Stomach (tissue), 4 donors: ENCODE results near the gene LHFPL3.

Source experiments
- POLR2A ChIP-seq, 4 donors: fragments of 450-650 bp; IDR thresholded peaks; one replicate each; pipeline ENCODE4 v1.6.1; 2016; ENCODE audit warnings: antibody characterized with exemption in 4 of 4, control low read depth in 2 of 4, mild to moderate bottlenecking in 1 of 4, moderate library complexity in 1 of 4
- TF ChIP-seq, protein P1 (sequence below), 7 experiments: fragments of 450-650 bp in 4 of 7; fragments of 200-600 bp in 3 of 7; sonication (generic) in 3 of 7; IDR thresholded peaks; one replicate each; pipeline ENCODE4 v1.5.1; 2016 to 2019; ENCODE audit warnings: antibody characterized with exemption in 7 of 7, control low read depth in 2 of 7, mild to moderate bottlenecking in 1 of 7

GRCh38 chr7:104640506-104640905 is 312.1 kb downstream of the LHFPL3 start:
- TF ChIP-seq, protein P1, sequence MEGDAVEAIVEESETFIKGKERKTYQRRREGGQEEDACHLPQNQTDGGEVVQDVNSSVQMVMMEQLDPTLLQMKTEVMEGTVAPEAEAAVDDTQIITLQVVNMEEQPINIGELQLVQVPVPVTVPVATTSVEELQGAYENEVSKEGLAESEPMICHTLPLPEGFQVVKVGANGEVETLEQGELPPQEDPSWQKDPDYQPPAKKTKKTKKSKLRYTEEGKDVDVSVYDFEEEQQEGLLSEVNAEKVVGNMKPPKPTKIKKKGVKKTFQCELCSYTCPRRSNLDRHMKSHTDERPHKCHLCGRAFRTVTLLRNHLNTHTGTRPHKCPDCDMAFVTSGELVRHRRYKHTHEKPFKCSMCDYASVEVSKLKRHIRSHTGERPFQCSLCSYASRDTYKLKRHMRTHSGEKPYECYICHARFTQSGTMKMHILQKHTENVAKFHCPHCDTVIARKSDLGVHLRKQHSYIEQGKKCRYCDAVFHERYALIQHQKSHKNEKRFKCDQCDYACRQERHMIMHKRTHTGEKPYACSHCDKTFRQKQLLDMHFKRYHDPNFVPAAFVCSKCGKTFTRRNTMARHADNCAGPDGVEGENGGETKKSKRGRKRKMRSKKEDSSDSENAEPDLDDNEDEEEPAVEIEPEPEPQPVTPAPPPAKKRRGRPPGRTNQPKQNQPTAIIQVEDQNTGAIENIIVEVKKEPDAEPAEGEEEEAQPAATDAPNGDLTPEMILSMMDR (IDR thresholded peaks at IDR 0.05), result no peak
- TF ChIP-seq POLR2A (IDR thresholded peaks at IDR 0.05), result no peak
